K562 (cell line): ENCODE results near the gene KAT7. TPM values are rescaled to one million over a fixed set of nuclear protein-coding genes. Genes with fewer than 3 reads are reported as not detected.

Experiments
- ADNP ChIP-seq: fragments of 200-800 bp; sonication (Bioruptor generic); IDR thresholded peaks from 2 replicates; pipeline ENCODE4 v1.6.1; 2016; ENCODE audit warnings: missing genetic modification characterization, missing compliant biosample characterization
- CBX1 ChIP-seq: sonication (generic); IDR thresholded peaks from 2 replicates; pipeline ENCODE4 v1.6.1; 2016; ENCODE audit warnings: antibody characterized with exemption, low read depth, mild to moderate bottlenecking
- CHD4 ChIP-seq: fragments of 200-600 bp; sonication (generic); IDR thresholded peaks from 3 replicates; pipeline ENCODE4 v1.6.1; 2012; ENCODE audit warnings: low read depth, mild to moderate bottlenecking, mixed read lengths, low read length, inconsistent platforms; ENCODE audit not compliant: insufficient read depth, insufficient replicate concordance, poor library complexity, severe bottlenecking
- HDAC2 ChIP-seq: fragments of 450-650 bp; IDR thresholded peaks from 2 replicates; pipeline ENCODE4 v1.6.1; 2016; ENCODE audit warnings: mild to moderate bottlenecking
- MYBL2 ChIP-seq, 2 experiments: fragments of 450-650 bp in 1 of 2; sonication (generic) in 1 of 2; formaldehyde crosslinking in 1 of 2; IDR thresholded peaks; 2 replicates each; pipeline versions ENCODE4 v1.6.1 to v1.8.1; 2017 to 2022; ENCODE audit warnings: borderline replicate concordance in 1 of 2, inconsistent platforms in 1 of 2, low read depth in 1 of 2, mild to moderate bottlenecking in 1 of 2, missing genetic modification reagents in 1 of 2, moderate library complexity in 1 of 2
- NRF1 ChIP-seq, 2 experiments: fragments of 450-650 bp; IDR thresholded peaks in 1 of 2; conservative IDR thresholded peaks in 1 of 2; 2 replicates each; pipeline ENCODE4 v1.6.1; 2014; ENCODE audit warnings: mild to moderate bottlenecking in 2 of 2
- PHB ChIP-seq: fragments of 250-450 bp; sonication (Bioruptor Pico); IDR thresholded peaks from 2 replicates; pipeline ENCODE4 v1.5.0; 2021
- RBM25 ChIP-seq: fragments of 200-400 bp; formaldehyde crosslinking; IDR thresholded peaks from 2 replicates; pipeline ENCODE4 v1.6.1; 2018; ENCODE audit warnings: low read length, low read depth, moderate library complexity; ENCODE audit not compliant: severe bottlenecking
- RCOR1 ChIP-seq, 2 experiments: IDR thresholded peaks; 2 replicates each; pipeline ENCODE4 v1.6.1; 2012; ENCODE audit warnings: low read depth in 2 of 2, low read length in 2 of 2, borderline replicate concordance in 1 of 2, improper control_type of control experiment in 1 of 2
- SRSF9 ChIP-seq: fragments of 200-400 bp; formaldehyde crosslinking; IDR thresholded peaks from 2 replicates; pipeline ENCODE4 v1.6.1; 2017; ENCODE audit warnings: low read depth, low read length, borderline replicate concordance
- TCF7 ChIP-seq: sonication (generic); IDR thresholded peaks from 2 replicates; pipeline ENCODE4 v1.6.1; 2016; ENCODE audit warnings: antibody characterized with exemption, borderline replicate concordance
- polyA plus RNA-seq, 8 experiments: library from polyadenylated mRNA; depleted of rRNA in 4 of 8; stranded (reverse) in 5 of 8; unstranded in 3 of 8; fragments of >200 nt; fragmentation: Nextera tagmentation in 2 of 8; fragmentation: Illumina TruSeq in 1 of 8; extraction: Ambion mirVana in 2 of 8; extraction: Trizol in 1 of 8; gene quantifications; 2 replicates each; pipeline versions ENCODE4 v1.2.1 to v1.2.3, GENCODE V29; 2011 to 2014; ENCODE audit warnings: inconsistent platforms in 1 of 8, missing spikeins in 1 of 8
- total RNA-seq, 7 experiments: library from RNA; depleted of rRNA in 6 of 7; stranded (reverse); fragments of >200 nt in 6 of 7; fragmentation: Illumina TruSeq in 2 of 7; extraction: Trizol in 2 of 7; gene quantifications; 2 replicates each; pipeline versions ENCODE4 v1.2.1 to v1.2.3, GENCODE V29; 2011 to 2021; ENCODE audit warnings: low replicate concordance in 1 of 7
- TF ChIP-seq, protein P1 (sequence below): fragments of 450-650 bp; IDR thresholded peaks from 2 replicates; pipeline ENCODE4 v1.6.1; 2017; ENCODE audit warnings: antibody characterized with exemption, mild to moderate bottlenecking
- TF ChIP-seq, protein P2 (sequence below), 2 experiments: fragments of 200-800 bp in 1 of 2; sonication (Bioruptor generic) in 1 of 2; sonication (generic) in 1 of 2; formaldehyde crosslinking in 1 of 2; IDR thresholded peaks in 1 of 2; conservative IDR thresholded peaks in 1 of 2; 2 replicates each; pipeline versions ENCODE4 v1.5.0 to v1.6.1; 2016 to 2020; ENCODE audit warnings: missing compliant biosample characterization in 1 of 2, missing genetic modification characterization in 1 of 2, missing genetic modification reagents in 1 of 2

The KAT7 gene
- total and polyA plus RNA-seq, 9 of the 15 experiments (the other 6 are each of a cell fraction or from before 2014, with no cell fraction given) = 10.8 to 57.3 (median 34.8) TPM

DNA sequence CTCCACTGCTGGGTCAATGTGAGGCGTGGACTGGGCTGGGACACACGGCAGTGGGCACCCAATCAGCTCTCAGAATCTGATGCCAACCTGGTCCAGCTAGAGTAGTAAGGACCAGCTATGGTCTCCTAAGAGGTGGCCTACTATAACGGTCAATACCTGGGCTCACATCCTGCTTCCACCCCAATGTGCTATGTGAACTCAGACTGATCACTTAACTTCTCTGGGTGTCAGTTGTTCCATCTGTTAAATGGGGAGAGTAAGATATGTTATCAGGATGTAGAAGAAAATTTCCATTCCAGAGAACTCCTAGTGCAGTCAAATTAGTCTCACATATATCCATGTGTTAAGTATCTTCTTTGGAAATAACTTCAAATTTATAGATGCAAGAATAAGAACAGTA is 38.8 kb upstream of the KAT7 start (continued):
- no peak for TF ChIP-seq PHB (CRISPR knock-in tag)
- peak; percentile 94 for TF ChIP-seq ADNP (tag)
- TF ChIP-seq RBM25 = peak; percentile 91
- no peak for TF ChIP-seq MYBL2 (IDR thresholded peaks at IDR 0.05; ENCODE audit: low read depth)
- no peak for TF ChIP-seq MYBL2 (CRISPR knock-in tag; IDR thresholded peaks at IDR 0.05; ENCODE audit: borderline replicate concordance)
- 0 out of 4 replicates have a peak, but pooled peaks of 1 of the 2 experiments have one; percentile 33 for TF ChIP-seq RCOR1 (IDR thresholded peaks at IDR 0.05; ENCODE audit: borderline replicate concordance in 1 of 2, low read depth in 2 of 2, low read length in 2 of 2)
- TF ChIP-seq, protein P1, sequence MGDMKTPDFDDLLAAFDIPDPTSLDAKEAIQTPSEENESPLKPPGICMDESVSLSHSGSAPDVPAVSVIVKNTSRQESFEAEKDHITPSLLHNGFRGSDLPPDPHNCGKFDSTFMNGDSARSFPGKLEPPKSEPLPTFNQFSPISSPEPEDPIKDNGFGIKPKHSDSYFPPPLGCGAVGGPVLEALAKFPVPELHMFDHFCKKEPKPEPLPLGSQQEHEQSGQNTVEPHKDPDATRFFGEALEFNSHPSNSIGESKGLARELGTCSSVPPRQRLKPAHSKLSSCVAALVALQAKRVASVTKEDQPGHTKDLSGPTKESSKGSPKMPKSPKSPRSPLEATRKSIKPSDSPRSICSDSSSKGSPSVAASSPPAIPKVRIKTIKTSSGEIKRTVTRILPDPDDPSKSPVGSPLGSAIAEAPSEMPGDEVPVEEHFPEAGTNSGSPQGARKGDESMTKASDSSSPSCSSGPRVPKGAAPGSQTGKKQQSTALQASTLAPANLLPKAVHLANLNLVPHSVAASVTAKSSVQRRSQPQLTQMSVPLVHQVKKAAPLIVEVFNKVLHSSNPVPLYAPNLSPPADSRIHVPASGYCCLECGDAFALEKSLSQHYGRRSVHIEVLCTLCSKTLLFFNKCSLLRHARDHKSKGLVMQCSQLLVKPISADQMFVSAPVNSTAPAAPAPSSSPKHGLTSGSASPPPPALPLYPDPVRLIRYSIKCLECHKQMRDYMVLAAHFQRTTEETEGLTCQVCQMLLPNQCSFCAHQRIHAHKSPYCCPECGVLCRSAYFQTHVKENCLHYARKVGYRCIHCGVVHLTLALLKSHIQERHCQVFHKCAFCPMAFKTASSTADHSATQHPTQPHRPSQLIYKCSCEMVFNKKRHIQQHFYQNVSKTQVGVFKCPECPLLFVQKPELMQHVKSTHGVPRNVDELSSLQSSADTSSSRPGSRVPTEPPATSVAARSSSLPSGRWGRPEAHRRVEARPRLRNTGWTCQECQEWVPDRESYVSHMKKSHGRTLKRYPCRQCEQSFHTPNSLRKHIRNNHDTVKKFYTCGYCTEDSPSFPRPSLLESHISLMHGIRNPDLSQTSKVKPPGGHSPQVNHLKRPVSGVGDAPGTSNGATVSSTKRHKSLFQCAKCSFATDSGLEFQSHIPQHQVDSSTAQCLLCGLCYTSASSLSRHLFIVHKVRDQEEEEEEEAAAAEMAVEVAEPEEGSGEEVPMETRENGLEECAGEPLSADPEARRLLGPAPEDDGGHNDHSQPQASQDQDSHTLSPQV = no peak
- TF ChIP-seq CBX1 = peak; percentile 66; the same call in 1 of the 2 replicates
- peak; percentile 76; the same call in 1 of the 2 replicates for TF ChIP-seq HDAC2
- TF ChIP-seq, protein P2, sequence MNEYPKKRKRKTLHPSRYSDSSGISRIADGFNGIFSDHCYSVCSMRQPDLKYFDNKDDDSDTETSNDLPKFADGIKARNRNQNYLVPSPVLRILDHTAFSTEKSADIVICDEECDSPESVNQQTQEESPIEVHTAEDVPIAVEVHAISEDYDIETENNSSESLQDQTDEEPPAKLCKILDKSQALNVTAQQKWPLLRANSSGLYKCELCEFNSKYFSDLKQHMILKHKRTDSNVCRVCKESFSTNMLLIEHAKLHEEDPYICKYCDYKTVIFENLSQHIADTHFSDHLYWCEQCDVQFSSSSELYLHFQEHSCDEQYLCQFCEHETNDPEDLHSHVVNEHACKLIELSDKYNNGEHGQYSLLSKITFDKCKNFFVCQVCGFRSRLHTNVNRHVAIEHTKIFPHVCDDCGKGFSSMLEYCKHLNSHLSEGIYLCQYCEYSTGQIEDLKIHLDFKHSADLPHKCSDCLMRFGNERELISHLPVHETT (CRISPR knock-in tag; conservative IDR thresholded peaks at IDR 0.05 in 1 of 2, IDR thresholded peaks at IDR 0.05 in 1 of 2) = no peak
- no peak for TF ChIP-seq SRSF9
- peak; percentile 78 for TF ChIP-seq CHD4
- no peak for TF ChIP-seq NRF1 (conservative IDR thresholded peaks at IDR 0.05 in 1 of 2, IDR thresholded peaks at IDR 0.05 in 1 of 2)
- TF ChIP-seq TCF7 = no peak
